ENCODE measurements around the gene XPOT.

The XPOT gene

DNA sequence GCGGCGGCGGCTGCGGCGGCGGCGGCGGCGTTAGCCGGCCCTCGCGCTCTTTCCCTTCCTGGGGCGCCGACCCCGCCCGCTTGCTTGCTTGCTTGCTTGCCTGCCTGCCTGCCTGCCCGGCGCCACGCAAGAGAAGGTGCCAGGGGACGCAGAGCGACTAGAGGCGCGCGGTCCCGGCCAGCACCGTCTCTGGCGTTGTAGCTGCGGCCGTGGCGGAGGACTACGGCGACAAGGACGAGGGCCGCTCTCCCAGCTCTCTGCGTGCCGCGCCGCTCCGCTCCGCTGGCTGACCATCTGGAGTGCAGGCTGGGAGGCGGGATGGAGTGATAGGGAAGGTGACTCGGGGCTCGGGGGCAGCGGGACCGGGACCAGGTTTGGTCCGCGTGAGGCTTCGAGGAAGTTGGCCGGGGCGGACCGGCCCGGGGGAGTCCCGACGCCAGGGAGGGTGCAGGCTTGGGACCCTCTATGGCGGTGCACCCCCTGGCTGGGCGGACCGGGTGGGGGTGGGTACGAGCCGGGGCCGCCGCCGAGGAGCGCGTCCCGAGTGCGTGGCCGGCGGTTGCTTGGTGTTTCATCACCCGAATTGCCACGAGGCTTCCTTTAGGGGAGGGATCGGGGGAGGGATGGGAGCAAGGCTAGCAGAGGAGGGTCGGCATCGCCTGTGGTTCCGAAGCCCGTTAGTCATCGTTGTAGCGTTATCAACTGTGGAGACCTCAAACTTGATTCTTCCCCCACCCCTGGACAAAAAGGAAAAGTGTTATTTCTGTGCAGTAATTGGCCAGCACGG, 471 bp downstream of the XPOT start:
- peaks cover 14% of the 10 kb centered on the region for H3K4me1 ChIP-seq (ENCODE audit: insufficient read depth, poor library complexity, severe bottlenecking)
- peak; percentile 70 for DNase-seq (ENCODE audit: low spot score)

DNA sequence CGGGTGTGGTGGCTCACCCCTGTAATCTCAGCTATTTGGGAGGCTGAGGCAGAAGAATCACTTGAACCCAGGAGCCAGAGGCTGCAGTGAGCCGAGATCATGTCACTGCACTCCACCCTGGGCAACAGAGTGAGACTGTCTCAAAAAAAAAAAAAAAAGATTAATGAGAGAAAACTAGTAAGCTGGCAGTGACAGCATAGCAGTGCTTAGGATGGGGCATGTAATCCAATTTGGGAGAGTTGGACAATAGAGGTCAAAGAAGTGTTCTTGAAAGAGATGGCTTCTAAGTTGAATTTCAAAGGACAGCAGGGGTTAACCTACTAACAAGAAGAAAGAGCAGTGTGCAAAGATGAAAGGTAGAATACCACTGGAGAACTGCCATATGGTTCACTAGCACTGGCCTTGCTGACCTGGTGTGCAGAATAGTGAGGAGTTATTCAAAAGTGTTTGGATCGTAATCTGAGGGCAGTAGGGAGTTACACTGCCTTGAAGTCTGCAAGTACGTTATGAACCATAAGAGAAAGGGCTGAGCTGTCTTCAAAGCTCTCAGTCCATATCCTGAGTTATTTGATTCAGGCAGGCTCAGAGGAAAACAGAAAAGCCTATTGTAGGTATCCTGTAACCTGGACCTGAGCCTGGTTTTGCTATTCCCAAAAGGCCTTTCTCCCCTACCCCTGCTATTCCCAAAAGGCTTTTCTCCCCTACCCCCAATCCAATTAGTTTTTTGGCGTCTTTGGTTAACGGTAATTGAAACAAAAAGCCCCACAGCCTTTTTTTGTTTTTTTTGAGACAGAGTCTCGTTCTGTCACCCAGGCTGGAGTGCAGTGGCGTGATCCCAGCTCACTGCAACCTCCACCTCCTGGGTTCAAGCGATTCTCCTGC, 3.4 kb downstream of the XPOT start:
- Histone ChIP-seq H3K4me1 (ENCODE audit: insufficient read depth, poor library complexity, severe bottlenecking) (peaks cover 23% of the 10 kb centered on the region), H3K9me3 (ENCODE audit: severe bottlenecking) (no peaks in the 10 kb centered on the region), H3K36me3 (ENCODE audit: low read depth) (peaks cover 73% of the 10 kb centered on the region), H3K4me3 (ENCODE audit: severe bottlenecking) (no peak overlapping the region), H3K27ac (ENCODE audit: poor library complexity, severe bottlenecking) (no peak overlapping the region), H3K27me3 (ENCODE audit: insufficient read depth, poor library complexity, severe bottlenecking) (no peaks in the 10 kb centered on the region)
- TF ChIP-seq, protein P1, sequence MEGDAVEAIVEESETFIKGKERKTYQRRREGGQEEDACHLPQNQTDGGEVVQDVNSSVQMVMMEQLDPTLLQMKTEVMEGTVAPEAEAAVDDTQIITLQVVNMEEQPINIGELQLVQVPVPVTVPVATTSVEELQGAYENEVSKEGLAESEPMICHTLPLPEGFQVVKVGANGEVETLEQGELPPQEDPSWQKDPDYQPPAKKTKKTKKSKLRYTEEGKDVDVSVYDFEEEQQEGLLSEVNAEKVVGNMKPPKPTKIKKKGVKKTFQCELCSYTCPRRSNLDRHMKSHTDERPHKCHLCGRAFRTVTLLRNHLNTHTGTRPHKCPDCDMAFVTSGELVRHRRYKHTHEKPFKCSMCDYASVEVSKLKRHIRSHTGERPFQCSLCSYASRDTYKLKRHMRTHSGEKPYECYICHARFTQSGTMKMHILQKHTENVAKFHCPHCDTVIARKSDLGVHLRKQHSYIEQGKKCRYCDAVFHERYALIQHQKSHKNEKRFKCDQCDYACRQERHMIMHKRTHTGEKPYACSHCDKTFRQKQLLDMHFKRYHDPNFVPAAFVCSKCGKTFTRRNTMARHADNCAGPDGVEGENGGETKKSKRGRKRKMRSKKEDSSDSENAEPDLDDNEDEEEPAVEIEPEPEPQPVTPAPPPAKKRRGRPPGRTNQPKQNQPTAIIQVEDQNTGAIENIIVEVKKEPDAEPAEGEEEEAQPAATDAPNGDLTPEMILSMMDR (IDR thresholded peaks at IDR 0.05; ENCODE audit: poor library complexity, severe bottlenecking), result no peak
- DNase-seq (ENCODE audit: low spot score), result no peak
- ATAC-seq (ENCODE audit: low read depth), result no peak

More for the DNA sequence above, 471 bp downstream of the XPOT start:
- Histone ChIP-seq H3K36me3 (ENCODE audit: low read depth) (peaks cover 45% of the 10 kb centered on the region), H3K9me3 (ENCODE audit: severe bottlenecking) (no peaks in the 10 kb centered on the region), H3K27me3 (ENCODE audit: insufficient read depth, poor library complexity, severe bottlenecking) (no peaks in the 10 kb centered on the region), H3K27ac (ENCODE audit: poor library complexity, severe bottlenecking) (peak overlapping the region; percentile 93), H3K4me3 (ENCODE audit: severe bottlenecking) (peak overlapping the region; percentile 85)
- peak; percentile 57 for ATAC-seq (ENCODE audit: low read depth)
- TF ChIP-seq, protein P1 (IDR thresholded peaks at IDR 0.05; ENCODE audit: poor library complexity, severe bottlenecking), result no peak

DNA sequence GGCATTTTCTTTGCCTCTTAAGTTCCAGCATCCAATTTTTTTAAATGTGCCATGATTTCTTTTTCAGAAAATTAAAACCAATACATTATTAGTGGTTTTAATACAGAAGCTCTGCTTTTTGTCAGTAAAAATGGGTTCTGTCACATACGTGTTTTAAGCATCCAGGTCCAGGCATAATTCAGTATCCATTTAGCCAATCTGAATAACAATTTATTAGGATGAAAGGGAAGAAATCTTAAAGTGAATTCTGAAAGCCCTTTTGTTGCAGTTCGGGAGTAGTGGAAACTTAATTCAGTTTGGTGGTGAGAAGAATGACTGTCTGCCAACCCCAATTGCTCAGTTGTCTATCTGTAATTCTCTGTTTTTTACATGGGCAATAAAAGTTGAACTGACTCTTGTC, 7.2 kb downstream of the XPOT start:
- peaks cover 98% of the 10 kb centered on the region for H3K36me3 ChIP-seq (ENCODE audit: low read depth)
- peaks cover 13% of the 10 kb centered on the region for H3K4me1 ChIP-seq (ENCODE audit: insufficient read depth, poor library complexity, severe bottlenecking)
- no peak overlapping the region for H3K4me3 ChIP-seq (ENCODE audit: severe bottlenecking)
- no peak overlapping the region for H3K27ac ChIP-seq (ENCODE audit: poor library complexity, severe bottlenecking)
- DNase-seq (ENCODE audit: low spot score) (no peak), ATAC-seq (ENCODE audit: low read depth) (no peak)
- H3K27me3 ChIP-seq (ENCODE audit: insufficient read depth, poor library complexity, severe bottlenecking), result no peaks in the 10 kb centered on the region
- TF ChIP-seq, protein P1 (IDR thresholded peaks at IDR 0.05; ENCODE audit: poor library complexity, severe bottlenecking), result no peak
- H3K9me3 ChIP-seq (ENCODE audit: severe bottlenecking), result no peaks in the 10 kb centered on the region

DNA sequence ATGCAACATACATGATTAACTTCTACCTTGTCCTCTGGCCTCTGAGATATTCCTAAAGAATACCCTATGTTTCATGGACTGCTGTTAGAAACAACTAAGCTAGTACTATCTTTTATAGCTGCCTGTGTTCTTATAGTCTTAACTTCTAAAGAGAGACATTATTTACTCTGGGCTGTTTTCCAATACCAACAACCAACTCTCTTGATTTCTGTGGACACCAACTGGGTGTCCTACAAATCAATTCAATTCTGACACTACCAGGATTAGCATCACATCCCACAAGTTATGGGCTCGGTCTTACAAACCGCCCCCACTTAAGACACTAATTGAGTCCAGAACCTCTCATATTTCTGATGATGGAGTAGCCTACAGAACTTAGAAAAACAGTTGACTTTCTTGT, 8.3 kb downstream of the XPOT start:
- Histone ChIP-seq H3K27ac (ENCODE audit: poor library complexity, severe bottlenecking) (no peak overlapping the region), H3K4me3 (ENCODE audit: severe bottlenecking) (no peak overlapping the region), H3K27me3 (ENCODE audit: insufficient read depth, poor library complexity, severe bottlenecking) (no peaks in the 10 kb centered on the region), H3K36me3 (ENCODE audit: low read depth) (peaks cover 99% of the 10 kb centered on the region), H3K4me1 (ENCODE audit: insufficient read depth, poor library complexity, severe bottlenecking) (peaks cover 9% of the 10 kb centered on the region), H3K9me3 (ENCODE audit: severe bottlenecking) (no peaks in the 10 kb centered on the region)
- DNase-seq (ENCODE audit: low spot score) (no peak), ATAC-seq (ENCODE audit: low read depth) (no peak)
- TF ChIP-seq, protein P1 (IDR thresholded peaks at IDR 0.05; ENCODE audit: poor library complexity, severe bottlenecking), result no peak
